ENCODE results near the gene GNG3. TPM values are rescaled to one million over a fixed set of nuclear protein-coding genes. Genes with fewer than 3 reads are reported as not detected.
A peak's percentile ranks its signal among the peaks of the same experiment; 100 is the strongest.

Gene GNG3
- not detected for total RNA-seq

DNA sequence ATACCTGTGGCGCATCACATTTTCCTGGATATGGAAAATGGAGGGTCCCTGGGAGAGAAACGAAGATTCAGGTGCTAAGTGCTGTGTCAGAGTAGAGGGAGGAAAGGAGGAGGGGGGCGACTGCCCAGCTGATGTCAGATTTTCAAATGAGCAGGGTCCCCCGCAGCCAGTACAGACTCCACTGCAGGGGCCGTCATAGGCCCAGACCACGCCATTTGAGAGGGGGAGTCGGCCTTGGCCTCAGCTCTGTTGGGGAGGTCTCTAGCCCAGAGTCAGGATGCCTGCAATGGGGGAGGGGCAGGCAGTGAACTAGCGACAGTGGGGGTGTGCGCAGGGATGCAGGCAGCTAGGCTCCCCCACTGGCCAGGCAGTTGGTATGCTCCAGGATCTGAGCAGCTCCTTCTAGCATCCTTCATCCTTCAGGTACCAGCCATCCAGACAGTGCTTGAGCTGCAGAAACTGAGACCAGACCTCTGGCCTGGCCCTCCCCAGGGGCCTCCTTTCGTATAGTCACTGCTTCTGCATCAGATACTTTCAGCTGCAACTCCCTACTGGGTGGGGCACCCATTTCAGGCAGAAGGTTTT is at the start of gene GNG3, which contains the start of gene BSCL2:
Gene GNG3, plus strand, starts transcription at position 400 of the 585 bp plus-strand sequence. CDS start 620 bp downstream, outside the sequence.
Gene BSCL2, minus strand, starts transcription at position 148 of the 585 bp plus-strand sequence. CDS start 229 bp downstream, outside the sequence.
- DNase-seq: peak; percentile 44
- peaks cover 55% of the 10 kb centered on the region for H3K4me1 Mint-ChIP-seq
- H3K9me3 Mint-ChIP-seq (ENCODE audit: low read depth): no peaks in the 10 kb centered on the region
- peaks cover 18% of the 10 kb centered on the region for H3K36me3 Mint-ChIP-seq
- CTCF ChIA-PET: interaction anchor here (0.9 to 1.8 kb wide), 8 partner anchors 8 to 95 kb away, joined by 3 to 10 read pairs (median 3); partner anchors contain the start of genes EML3, TMEM179B and ZBTB3
- peak within 1 kb of the TSS; percentile 99 for H3K27ac Mint-ChIP-seq
- no peak for ATAC-seq
- H3K4me3 Mint-ChIP-seq: peak within 1 kb of the TSS; percentile 94
- no peaks in the 10 kb centered on the region for H3K27me3 Mint-ChIP-seq

DNA sequence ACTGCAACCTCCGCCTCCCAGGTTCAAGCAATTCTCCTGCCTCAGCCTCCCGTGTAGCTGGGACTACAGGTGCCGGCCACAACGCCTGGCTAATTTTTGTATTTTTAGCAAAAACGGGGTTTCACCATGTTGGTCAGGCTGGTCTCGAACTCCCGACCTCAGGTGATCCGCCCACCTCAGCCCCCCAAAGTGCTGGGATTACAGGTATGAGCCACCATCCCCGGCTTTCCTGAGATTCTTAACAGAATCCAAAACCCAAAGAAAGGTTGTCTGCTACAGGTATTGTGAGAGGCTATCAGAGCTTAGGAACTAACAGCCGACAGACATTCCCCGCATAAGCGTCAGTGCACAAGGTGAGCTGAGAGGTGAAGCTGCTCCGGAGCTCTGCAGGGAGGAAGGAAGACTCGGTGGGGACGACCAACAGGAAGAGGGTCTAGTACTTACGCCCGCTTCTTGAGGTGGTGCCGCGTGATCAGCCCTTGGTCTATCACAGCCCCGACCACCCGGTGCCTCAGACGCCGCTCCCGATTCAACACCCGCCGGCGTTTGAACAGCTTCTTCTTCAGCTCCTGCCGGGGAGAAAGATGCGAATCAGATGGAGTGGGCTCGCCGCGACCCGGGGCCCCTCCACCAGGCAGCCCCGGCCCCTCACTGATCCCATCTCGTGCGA is 42.9 kb upstream of the GNG3 start:
- peaks cover 34% of the 10 kb centered on the region for H3K4me1 Mint-ChIP-seq
- H3K9me3 Mint-ChIP-seq (ENCODE audit: low read depth): no peaks in the 10 kb centered on the region
- no peaks in the 10 kb centered on the region for H3K27me3 Mint-ChIP-seq
- peak overlapping the region; percentile 97 for H3K4me3 Mint-ChIP-seq
- H3K36me3 Mint-ChIP-seq: peaks cover 41% of the 10 kb centered on the region
- DNase-seq: peak; percentile 78
- H3K27ac Mint-ChIP-seq: peak overlapping the region; percentile 95
- CTCF ChIA-PET: interaction anchor here (0.9 to 3.2 kb wide), 23 partner anchors 9 to 217 kb away, joined by 3 to 21 read pairs (median 6); partner anchors contain the start of genes B3GAT3, GANAB, HNRNPUL2 and INTS5
- peak; percentile 41 for ATAC-seq

DNA sequence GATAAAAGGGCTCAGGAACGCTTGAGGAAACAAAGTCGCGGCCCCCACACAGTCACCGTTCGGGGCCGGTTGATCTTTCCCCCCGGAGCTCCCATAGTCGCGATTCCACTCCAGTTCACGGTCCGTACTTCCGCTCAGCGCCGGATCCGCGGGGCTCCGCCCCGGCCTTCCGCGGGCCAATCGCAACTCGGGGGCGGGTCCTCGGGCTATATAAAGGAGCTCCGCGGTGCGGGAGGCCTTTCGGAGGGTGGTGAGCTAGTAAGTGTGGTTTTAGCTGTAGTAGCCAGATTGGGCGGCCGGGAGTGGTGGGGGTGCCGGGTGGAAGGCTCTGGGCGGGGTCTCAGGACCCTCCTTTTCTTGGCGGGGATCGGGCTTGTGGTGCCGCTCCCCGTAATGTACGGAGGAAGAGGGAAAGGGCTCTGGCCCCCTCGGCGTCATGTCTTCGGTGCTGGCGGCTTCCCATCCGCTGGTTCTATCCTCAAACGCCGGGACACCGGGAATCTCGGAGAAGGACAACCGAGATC is 42.3 kb upstream of the GNG3 start, which contains the start of the genes C11orf98 and CSKMT:
Gene C11orf98, minus strand, starts transcription at position 136 of the 524 bp plus-strand sequence. Its CDS starts 41 bp downstream, at position 95.
Gene CSKMT, plus strand, starts transcription at position 238 of the 524 bp plus-strand sequence. CDS start 568 bp downstream, outside the sequence.
- H3K27me3 Mint-ChIP-seq: no peaks in the 10 kb centered on the region
- ATAC-seq: peak; percentile 91
- peaks cover 40% of the 10 kb centered on the region for H3K4me1 Mint-ChIP-seq
- CTCF ChIA-PET: interaction anchor here (0.6 to 3.2 kb wide), 25 partner anchors 9 to 216 kb away, joined by 3 to 21 read pairs (median 5); partner anchors contain the start of genes B3GAT3, GANAB, HNRNPUL2 and INTS5
- DNase-seq: peak; percentile 97
- H3K9me3 Mint-ChIP-seq (ENCODE audit: low read depth): no peaks in the 10 kb centered on the region
- peaks cover 42% of the 10 kb centered on the region for H3K36me3 Mint-ChIP-seq
- peak within 1 kb of the TSS; percentile 95 for H3K27ac Mint-ChIP-seq
- peak within 1 kb of the TSS; percentile 97 for H3K4me3 Mint-ChIP-seq

GRCh38 chr11:62665599-62666258 is 41.7 kb upstream of the GNG3 start:
- Mint-ChIP-seq H3K27ac (peak overlapping the region; percentile 95), H3K27me3 (no peaks in the 10 kb centered on the region), H3K9me3 (ENCODE audit: low read depth) (no peaks in the 10 kb centered on the region), H3K4me3 (peak overlapping the region; percentile 97), H3K36me3 (peaks cover 43% of the 10 kb centered on the region), H3K4me1 (peaks cover 43% of the 10 kb centered on the region)
- ATAC-seq (peak; percentile 34), DNase-seq (peak; percentile 80)
- CTCF ChIA-PET: interaction anchor here (0.6 to 3.2 kb wide), 21 partner anchors 9 to 216 kb away, joined by 3 to 21 read pairs (median 6); partner anchors contain the start of genes B3GAT3, GANAB, HNRNPUL2 and INTS5

DNA sequence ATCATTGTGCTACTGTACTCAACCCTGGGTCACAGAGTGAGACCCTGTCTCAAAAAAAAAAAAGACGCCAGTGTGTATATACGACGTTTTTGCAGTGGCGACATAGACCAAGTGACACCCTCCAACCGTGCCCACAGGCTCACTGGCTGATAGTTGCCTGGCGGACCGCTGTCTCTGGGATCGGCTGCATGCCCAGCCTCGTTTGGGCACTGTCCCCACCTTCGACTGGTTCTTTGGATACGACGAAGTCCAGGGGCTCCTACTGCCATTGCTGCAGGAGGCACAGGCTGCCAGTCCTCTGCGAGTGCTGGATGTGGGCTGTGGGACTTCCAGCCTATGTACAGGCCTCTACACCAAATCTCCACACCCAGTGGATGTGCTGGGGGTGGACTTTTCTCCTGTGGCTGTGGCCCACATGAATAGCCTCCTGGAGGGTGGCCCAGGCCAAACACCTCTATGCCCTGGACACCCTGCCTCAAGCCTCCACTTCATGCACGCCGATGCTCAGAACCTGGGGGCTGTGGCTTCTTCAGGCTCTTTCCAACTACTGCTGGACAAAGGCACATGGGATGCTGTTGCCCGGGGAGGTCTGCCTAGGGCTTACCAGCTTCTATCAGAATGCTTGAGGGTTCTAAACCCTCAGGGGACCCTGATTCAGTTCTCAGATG is 41.1 kb upstream of the GNG3 start:
- H3K4me1 Mint-ChIP-seq: peaks cover 46% of the 10 kb centered on the region

GRCh38 chr11:62667460-62667859 is 40.0 kb upstream of the GNG3 start:
- Mint-ChIP-seq H3K27ac (peak overlapping the region; percentile 95), H3K4me3 (peak overlapping the region; percentile 97), H3K36me3 (peaks cover 49% of the 10 kb centered on the region), H3K9me3 (ENCODE audit: low read depth) (no peaks in the 10 kb centered on the region), H3K27me3 (no peaks in the 10 kb centered on the region), H3K4me1 (peaks cover 51% of the 10 kb centered on the region)
- ATAC-seq: no peak
- CTCF ChIA-PET: interaction anchor here (0.8 to 7.7 kb wide), 6 partner anchors 12 to 124 kb away, joined by 3 to 50 read pairs (median 4); partner anchors contain the start of gene TUT1
- DNase-seq: no peak

More for the DNA sequence above, 41.1 kb upstream of the GNG3 start:
- ATAC-seq (no peak), DNase-seq (no peak)
- H3K9me3 Mint-ChIP-seq (ENCODE audit: low read depth): no peaks in the 10 kb centered on the region
- H3K36me3 Mint-ChIP-seq: peaks cover 47% of the 10 kb centered on the region
- H3K4me3 Mint-ChIP-seq: peak overlapping the region; percentile 97
- H3K27me3 Mint-ChIP-seq: no peaks in the 10 kb centered on the region
- H3K27ac Mint-ChIP-seq: peak overlapping the region; percentile 95
- CTCF ChIA-PET: interaction anchor here (0.9 to 3.2 kb wide), 6 partner anchors 8 to 87 kb away, joined by 3 to 19 read pairs (median 7); partner anchors contain the start of genes INTS5, TUT1 and ZBTB3

- peaks cover 43% of the 10 kb centered on the region for H3K36me3 Mint-ChIP-seq
- DNase-seq: no peak
- no peak for ATAC-seq
- no peaks in the 10 kb centered on the region for H3K27me3 Mint-ChIP-seq
- no peaks in the 10 kb centered on the region for H3K9me3 Mint-ChIP-seq (ENCODE audit: low read depth)
- peak overlapping the region; percentile 95 for H3K4me3 Mint-ChIP-seq
- peak overlapping the region; percentile 96 for H3K27ac Mint-ChIP-seq
- CTCF ChIA-PET: interaction anchor here (0.9 to 7.7 kb wide), 9 partner anchors 11 to 245 kb away, joined by 3 to 50 read pairs (median 5); partner anchors contain the start of gene TUT1
- peaks cover 53% of the 10 kb centered on the region for H3K4me1 Mint-ChIP-seq
Measured at GRCh38 chr11:62669420-62670161, 37.9 kb upstream of the GNG3 start.

- Mint-ChIP-seq H3K36me3 (peaks cover 40% of the 10 kb centered on the region), H3K27me3 (no peaks in the 10 kb centered on the region), H3K4me3 (peak overlapping the region; percentile 95), H3K9me3 (ENCODE audit: low read depth) (no peaks in the 10 kb centered on the region), H3K4me1 (peaks cover 55% of the 10 kb centered on the region), H3K27ac (peak overlapping the region; percentile 96)
- DNase-seq (no peak), ATAC-seq (peak; percentile 20)
- CTCF ChIA-PET: interaction anchor here (0.7 to 7.7 kb wide), 13 partner anchors 10 to 247 kb away, joined by 3 to 50 read pairs (median 5); partner anchors contain the start of genes MTA2, TAF6L, TMEM179B and TUT1
Measured at GRCh38 chr11:62671236-62671607, 36.3 kb upstream of the GNG3 start.

DNA sequence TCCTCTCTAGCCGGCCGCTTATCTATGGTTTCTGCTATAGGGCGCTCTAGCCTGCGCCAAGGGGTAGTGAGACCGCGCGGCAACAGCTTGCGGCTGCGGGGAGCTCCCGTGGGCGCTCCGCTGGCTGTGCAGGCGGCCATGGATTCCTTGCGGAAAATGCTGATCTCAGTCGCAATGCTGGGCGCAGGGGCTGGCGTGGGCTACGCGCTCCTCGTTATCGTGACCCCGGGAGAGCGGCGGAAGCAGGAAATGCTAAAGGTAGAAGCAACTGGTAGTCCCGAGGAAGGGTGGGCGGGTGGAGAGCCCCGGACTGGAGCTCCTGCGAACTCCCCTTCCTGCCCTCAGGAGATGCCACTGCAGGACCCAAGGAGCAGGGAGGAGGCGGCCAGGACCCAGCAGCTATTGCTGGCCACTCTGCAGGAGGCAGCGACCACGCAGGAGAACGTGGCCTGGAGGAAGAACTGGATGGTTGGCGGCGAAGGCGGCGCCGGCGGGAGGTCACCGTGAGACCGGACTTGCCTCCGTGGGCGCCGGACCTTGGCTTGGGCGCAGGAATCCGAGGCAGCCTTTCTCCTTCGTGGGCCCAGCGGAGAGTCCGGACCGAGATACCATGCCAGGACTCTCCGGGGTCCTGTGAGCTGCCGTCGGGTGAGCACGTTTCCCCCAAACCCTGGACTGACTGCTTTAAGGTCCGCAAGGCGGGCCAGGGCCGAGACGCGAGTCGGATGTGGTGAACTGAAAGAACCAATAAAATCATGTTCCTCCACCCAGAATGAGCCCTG is 35.7 kb upstream of the GNG3 start, which contains the start of the genes LBHD1 and UQCC3:
Gene LBHD1, minus strand, starts transcription at position 660 of the 782 bp plus-strand sequence. CDS start 2,236 bp downstream, outside the sequence.
Gene UQCC3, plus strand, starts transcription at position 66 of the 782 bp plus-strand sequence. Its CDS starts 73 bp downstream, at position 139.
- H3K4me1 Mint-ChIP-seq: peaks cover 54% of the 10 kb centered on the region
- no peaks in the 10 kb centered on the region for H3K27me3 Mint-ChIP-seq
- no peaks in the 10 kb centered on the region for H3K9me3 Mint-ChIP-seq (ENCODE audit: low read depth)
- CTCF ChIA-PET: interaction anchor here (0.7 to 7.7 kb wide), 18 partner anchors 10 to 285 kb away, joined by 3 to 50 read pairs (median 5); partner anchors contain the start of genes INTS5, MTA2, TAF6L and TMEM179B
- peaks cover 38% of the 10 kb centered on the region for H3K36me3 Mint-ChIP-seq
- H3K27ac Mint-ChIP-seq: peak within 1 kb of the TSS; percentile 96
- ATAC-seq (peak; percentile 83), DNase-seq (peak; percentile 96)
- H3K4me3 Mint-ChIP-seq: peak within 1 kb of the TSS; percentile 95

DNA sequence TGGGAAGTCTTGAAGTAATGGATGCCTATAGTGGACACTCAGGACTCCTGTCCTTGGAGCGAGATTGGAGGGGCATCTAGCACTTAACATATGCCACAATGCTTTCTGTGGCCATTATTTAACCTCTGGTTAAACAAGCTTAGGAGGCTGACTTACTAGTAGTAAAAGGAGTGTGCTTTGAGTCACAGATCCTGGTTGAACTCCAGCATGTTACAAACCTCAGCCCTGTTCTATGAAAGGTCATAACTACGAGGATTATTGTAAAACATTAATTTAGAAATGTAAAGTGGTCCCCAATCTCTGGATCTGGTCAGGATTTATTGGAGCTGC is 34.3 kb upstream of the GNG3 start:
- H3K4me1 Mint-ChIP-seq: peaks cover 60% of the 10 kb centered on the region
- CTCF ChIA-PET: interaction anchor here (0.9 to 7.7 kb wide), 5 partner anchors 8 to 279 kb away, joined by 3 to 50 read pairs (median 5); partner anchors contain the start of genes C11orf98, CSKMT, TMEM179B and TUT1
- H3K36me3 Mint-ChIP-seq: peaks cover 39% of the 10 kb centered on the region

More for the DNA sequence above, 34.3 kb upstream of the GNG3 start:
- ATAC-seq: no peak
- Mint-ChIP-seq H3K9me3 (ENCODE audit: low read depth) (no peaks in the 10 kb centered on the region), H3K27me3 (no peaks in the 10 kb centered on the region), H3K4me3 (peak overlapping the region; percentile 95), H3K27ac (peak overlapping the region; percentile 96)
- DNase-seq: no peak
